Measurements from ENCODE around the gene BRAP.
"Not testable (repeated sequence)": the region's sequence is repeated elsewhere in the genome, so short reads cannot be mapped to it uniquely, and the experiment has no call there.

The BRAP gene

DNA sequence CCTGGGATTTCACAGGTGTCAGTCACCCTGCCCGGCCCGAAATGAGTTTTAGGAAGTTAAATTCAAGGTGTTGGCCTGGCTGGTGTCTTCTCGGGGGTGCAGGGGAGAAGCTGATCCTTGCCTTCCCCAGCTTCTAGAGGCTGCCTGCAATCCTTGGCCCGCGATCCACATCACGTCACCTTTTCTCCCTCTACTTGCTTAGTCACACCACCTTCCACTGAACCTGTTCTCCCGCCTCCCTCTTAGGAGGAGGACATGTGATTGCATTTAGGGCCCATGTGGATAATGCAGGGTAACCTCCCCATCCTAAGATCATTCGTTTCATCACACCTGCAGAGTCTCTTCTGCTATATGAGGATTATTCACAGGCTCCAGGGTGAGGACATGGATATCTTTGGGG lies 61.2 kb downstream of the BRAP start:
- TF ChIP-seq EZH2phosphoT487 (IDR thresholded peaks at IDR 0.05; ENCODE audit: low read length), result no peak
- no peak for TF ChIP-seq EZH2 (optimal IDR thresholded peaks at IDR 0.05; ENCODE audit: low read depth, low read length)
- TF ChIP-seq CTCF (IDR thresholded peaks at IDR 0.05; ENCODE audit: low read length), result no peak
- DNase-seq, result no peak
- Histone ChIP-seq H3K27me3 (replicated peaks; ENCODE audit: insufficient read depth, low read length) (no peaks in the 10 kb centered on the region), H3K36me3 (replicated peaks; ENCODE audit: insufficient read depth, low read length) (no peaks in the 10 kb centered on the region), H3F3A (ENCODE audit: insufficient read depth, low read length) (no peaks in the 10 kb centered on the region), H3K79me2 (ENCODE audit: low read length) (no peaks in the 10 kb centered on the region), H2AFZ (ENCODE audit: low read length) (no peak overlapping the region), H4K20me1 (ENCODE audit: insufficient read depth, low read length) (no peaks in the 10 kb centered on the region), H3K4me1 (ENCODE audit: low read length) (no peaks in the 10 kb centered on the region), H3K27ac (ENCODE audit: low read length) (no peak overlapping the region), H3K9me2 (replicated peaks; ENCODE audit: insufficient read depth, low read length) (no peaks in the 10 kb centered on the region), H3K9ac (ENCODE audit: low read length) (no peak overlapping the region), H3K9me3 (replicated peaks; ENCODE audit: insufficient read depth, low read length) (no peaks in the 10 kb centered on the region), H3K4me2 (ENCODE audit: low read depth, low read length) (no peak overlapping the region), H3K4me3 (ENCODE audit: low read length) (no peak overlapping the region)

DNA sequence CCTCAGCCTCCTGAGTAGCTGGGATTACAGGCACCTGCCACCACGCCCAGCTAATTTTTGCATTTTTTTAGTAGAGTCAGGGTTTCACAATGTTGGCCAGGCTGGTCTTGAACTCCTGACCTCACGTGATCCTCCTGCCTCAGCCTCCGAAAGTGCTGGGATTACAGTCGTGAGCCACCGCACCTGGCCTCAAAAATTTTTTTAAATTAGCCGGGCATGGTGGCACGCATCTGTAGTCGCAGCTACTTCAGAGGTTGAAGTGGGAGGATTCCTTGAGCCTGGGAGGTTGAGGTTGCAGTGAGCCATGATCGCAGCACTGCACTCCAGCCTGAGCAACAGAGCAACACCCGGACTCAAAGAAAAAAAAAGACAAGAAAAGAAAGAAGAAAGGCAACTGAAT lies 67.9 kb downstream of the BRAP start:
- H3K4me1 ChIP-seq (ENCODE audit: low read length); H3K79me2 ChIP-seq (ENCODE audit: low read length); H3K27ac ChIP-seq (ENCODE audit: low read length); H2AFZ ChIP-seq (ENCODE audit: low read length); H3K36me3 ChIP-seq (replicated peaks; ENCODE audit: insufficient read depth, low read length); H4K20me1 ChIP-seq (ENCODE audit: insufficient read depth, low read length); H3K9me3 ChIP-seq (replicated peaks; ENCODE audit: insufficient read depth, low read length); H3K4me2 ChIP-seq (ENCODE audit: low read depth, low read length); H3K9ac ChIP-seq (ENCODE audit: low read length); H3F3A ChIP-seq (ENCODE audit: insufficient read depth, low read length); H3K4me3 ChIP-seq (ENCODE audit: low read length); H3K9me2 ChIP-seq (replicated peaks; ENCODE audit: insufficient read depth, low read length); DNase-seq; H3K27me3 ChIP-seq (replicated peaks; ENCODE audit: insufficient read depth, low read length): not testable (repeated sequence)

DNA sequence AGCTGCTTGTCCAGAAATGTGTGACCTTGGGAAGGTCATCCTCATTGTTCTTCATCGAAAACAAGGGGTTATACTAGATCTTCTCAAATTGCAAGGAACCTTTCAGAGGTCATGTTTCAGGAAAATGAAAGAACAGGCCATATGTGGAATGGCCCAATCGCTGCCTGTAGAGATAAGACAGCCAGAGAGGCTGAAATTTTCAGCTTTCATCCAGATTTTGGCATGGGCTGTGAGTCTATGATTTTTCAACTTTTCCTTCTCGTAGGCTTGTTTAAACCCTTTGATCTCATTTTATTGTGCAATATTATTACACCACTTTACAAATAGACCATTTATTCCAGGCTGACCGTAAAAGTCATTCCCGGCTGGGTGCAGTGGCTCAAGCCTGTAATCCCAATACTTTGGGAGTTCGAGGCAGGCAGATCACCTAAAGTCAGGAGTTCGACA lies 69.6 kb downstream of the BRAP start:
- H3K4me3 ChIP-seq (ENCODE audit: low read length), result no peak overlapping the region
- no peaks in the 10 kb centered on the region for H3K4me1 ChIP-seq (ENCODE audit: low read length)
- H3K9me2 ChIP-seq (replicated peaks; ENCODE audit: insufficient read depth, low read length), result no peaks in the 10 kb centered on the region
- no peaks in the 10 kb centered on the region for H3K79me2 ChIP-seq (ENCODE audit: low read length)
- H2AFZ ChIP-seq (ENCODE audit: low read length), result no peak overlapping the region
- no peak overlapping the region for H3K27ac ChIP-seq (ENCODE audit: low read length)
- no peak for DNase-seq
- no peak overlapping the region for H3K9ac ChIP-seq (ENCODE audit: low read length)
- H3K27me3 ChIP-seq (replicated peaks; ENCODE audit: insufficient read depth, low read length), result no peaks in the 10 kb centered on the region
- no peak for TF ChIP-seq CTCF (IDR thresholded peaks at IDR 0.05; ENCODE audit: low read length)
- TF ChIP-seq EZH2 (optimal IDR thresholded peaks at IDR 0.05; ENCODE audit: low read depth, low read length), result no peak
- no peak for TF ChIP-seq EZH2phosphoT487 (IDR thresholded peaks at IDR 0.05; ENCODE audit: low read length)
- no peaks in the 10 kb centered on the region for H3F3A ChIP-seq (ENCODE audit: insufficient read depth, low read length)
- H3K9me3 ChIP-seq (replicated peaks; ENCODE audit: insufficient read depth, low read length), result no peaks in the 10 kb centered on the region
- no peaks in the 10 kb centered on the region for H3K36me3 ChIP-seq (replicated peaks; ENCODE audit: insufficient read depth, low read length)
- H4K20me1 ChIP-seq (ENCODE audit: insufficient read depth, low read length), result no peaks in the 10 kb centered on the region
- H3K4me2 ChIP-seq (ENCODE audit: low read depth, low read length), result no peak overlapping the region

GRCh38 chr12:111607239-111607638 lies 78.5 kb downstream of the BRAP start:
- H4K20me1 ChIP-seq (ENCODE audit: insufficient read depth, low read length), result no peaks in the 10 kb centered on the region
- TF ChIP-seq EZH2 (optimal IDR thresholded peaks at IDR 0.05; ENCODE audit: low read depth, low read length) (no peak), EZH2phosphoT487 (IDR thresholded peaks at IDR 0.05; ENCODE audit: low read length) (no peak), CTCF (IDR thresholded peaks at IDR 0.05; ENCODE audit: low read length) (no peak)
- H3K36me3 ChIP-seq (replicated peaks; ENCODE audit: insufficient read depth, low read length), result no peaks in the 10 kb centered on the region
- no peaks in the 10 kb centered on the region for H3K9me3 ChIP-seq (replicated peaks; ENCODE audit: insufficient read depth, low read length)
- no peaks in the 10 kb centered on the region for H3K79me2 ChIP-seq (ENCODE audit: low read length)
- H3K4me1 ChIP-seq (ENCODE audit: low read length), result no peaks in the 10 kb centered on the region
- no peak overlapping the region for H3K4me2 ChIP-seq (ENCODE audit: low read depth, low read length)
- no peaks in the 10 kb centered on the region for H3F3A ChIP-seq (ENCODE audit: insufficient read depth, low read length)
- no peak overlapping the region for H3K9ac ChIP-seq (ENCODE audit: low read length)
- H3K9me2 ChIP-seq (replicated peaks; ENCODE audit: insufficient read depth, low read length), result no peaks in the 10 kb centered on the region
- no peak overlapping the region for H2AFZ ChIP-seq (ENCODE audit: low read length)
- H3K4me3 ChIP-seq (ENCODE audit: low read length), result no peak overlapping the region
- no peak overlapping the region for H3K27ac ChIP-seq (ENCODE audit: low read length)
- H3K27me3 ChIP-seq (replicated peaks; ENCODE audit: insufficient read depth, low read length), result no peaks in the 10 kb centered on the region
- DNase-seq, result no peak
